ENCODE results near the gene HPCAL4.

HPCAL4 gene

GRCh38 chr1:39635205-39635870, 55.9 kb downstream of the HPCAL4 start:
- peak overlapping the region; percentile 15 for H3K4me3 ChIP-seq (ENCODE audit: low read depth, low read length)
- no peak for DNase-seq (ENCODE audit: low read depth)

- DNase-seq (ENCODE audit: low read depth), result no peak
- peak overlapping the region; percentile 10 for H3K4me3 ChIP-seq (ENCODE audit: low read depth, low read length)
Observed at GRCh38 chr1:39633422-39633821, 57.8 kb downstream of the HPCAL4 start.

GRCh38 chr1:39632682-39633417, 58.4 kb downstream of the HPCAL4 start:
- no peak for DNase-seq (ENCODE audit: low read depth)

GRCh38 chr1:39632323-39632681, 58.9 kb downstream of the HPCAL4 start:
- H3K4me3 ChIP-seq (ENCODE audit: low read depth, low read length), result peak overlapping the region; percentile 22
- DNase-seq (ENCODE audit: low read depth), result no peak

More at GRCh38 chr1:39632682-39633417, 58.4 kb downstream of the HPCAL4 start:
- H3K4me3 ChIP-seq (ENCODE audit: low read depth, low read length), result peak overlapping the region; percentile 22

- H3K4me3 ChIP-seq (ENCODE audit: low read depth, low read length), result peak overlapping the region; percentile 0
- DNase-seq (ENCODE audit: low read depth), result no peak
Observed at GRCh38 chr1:39631361-39632322, 59.6 kb downstream of the HPCAL4 start.

- no peak overlapping the region for H3K4me3 ChIP-seq (ENCODE audit: low read depth, low read length)
- no peak for DNase-seq (ENCODE audit: low read depth)
Observed at GRCh38 chr1:39628807-39629350, 62.4 kb downstream of the HPCAL4 start.

Measured in skeletal muscle cell (primary cell).